ENCODE data around the gene VPS37D. TPM values are rescaled to one million over a fixed set of nuclear protein-coding genes. Genes with fewer than 3 reads are reported as not detected.
"Not testable (repeated sequence)": the region's sequence is repeated elsewhere in the genome, so short reads cannot be mapped to it uniquely, and the experiment has no call there.

Gene VPS37D
- total RNA-seq, 1 donor: 5.8 TPM

- Histone ChIP-seq H2AFZ (ENCODE audit: low read length) (no peak within 1 kb of the TSS), H3K79me2 (ENCODE audit: insufficient read depth, low read length) (peaks cover 48% of the 10 kb centered on the region), H3K4me3 (ENCODE audit: insufficient read depth, low read length) (peak within 1 kb of the TSS; percentile 95), H3K9me3 (ENCODE audit: low read depth, low read length) (no peaks in the 10 kb centered on the region), H4K20me1 (ENCODE audit: insufficient read depth, low read length) (peaks cover 33% of the 10 kb centered on the region), H3K4me2 (ENCODE audit: insufficient read depth, low read length) (peak within 1 kb of the TSS; percentile 82), H3K27ac (ENCODE audit: low read depth, low read length) (peak within 1 kb of the TSS; percentile 95), H3K27me3 (ENCODE audit: insufficient read depth, low read length) (no peaks in the 10 kb centered on the region), H3K36me3 (ENCODE audit: insufficient read depth, low read length) (no peaks in the 10 kb centered on the region), H3K4me1 (ENCODE audit: insufficient read depth, low read length) (peaks cover 33% of the 10 kb centered on the region)
- no peak for TF ChIP-seq CTCF (IDR thresholded peaks at IDR 0.05; ENCODE audit: extremely low read depth, low read depth, low read length)
- DNase-seq (ENCODE audit: insufficient read length, low spot score, missing footprints): peak; percentile 99
These were observed 51.5 kb downstream of the VPS37D start, which contains the start of gene STX1A for GRCh38 chr7:73718905-73719805. TSS of gene STX1A (minus strand) at chr7:73719669. CDS start at chr7:73719631, 38 bp downstream.

GRCh38 chr7:73719806-73720169 is 52.2 kb downstream of the VPS37D start:
- Histone ChIP-seq H3K27ac (ENCODE audit: low read depth, low read length) (no peak overlapping the region), H3K4me3 (ENCODE audit: insufficient read depth, low read length) (peak overlapping the region; percentile 54), H3K4me2 (ENCODE audit: insufficient read depth, low read length) (peak overlapping the region; percentile 52), H4K20me1 (ENCODE audit: insufficient read depth, low read length) (peaks cover 30% of the 10 kb centered on the region), H3K36me3 (ENCODE audit: insufficient read depth, low read length) (no peaks in the 10 kb centered on the region), H2AFZ (ENCODE audit: low read length) (no peak overlapping the region), H3K4me1 (ENCODE audit: insufficient read depth, low read length) (peaks cover 33% of the 10 kb centered on the region), H3K79me2 (ENCODE audit: insufficient read depth, low read length) (peaks cover 42% of the 10 kb centered on the region), H3K27me3 (ENCODE audit: insufficient read depth, low read length) (no peaks in the 10 kb centered on the region), H3K9me3 (ENCODE audit: low read depth, low read length) (no peaks in the 10 kb centered on the region)
- DNase-seq (ENCODE audit: insufficient read length, low spot score, missing footprints): no peak
- TF ChIP-seq CTCF (IDR thresholded peaks at IDR 0.05; ENCODE audit: extremely low read depth, low read depth, low read length): no peak

GRCh38 chr7:73720443-73720842 is 52.8 kb downstream of the VPS37D start:
- not testable (repeated sequence) for H2AFZ ChIP-seq (ENCODE audit: low read length); H3K4me3 ChIP-seq (ENCODE audit: insufficient read depth, low read length); DNase-seq (ENCODE audit: insufficient read length, low spot score, missing footprints); H3K9me3 ChIP-seq (ENCODE audit: low read depth, low read length); H3K4me2 ChIP-seq (ENCODE audit: insufficient read depth, low read length); H3K27me3 ChIP-seq (ENCODE audit: insufficient read depth, low read length); H3K36me3 ChIP-seq (ENCODE audit: insufficient read depth, low read length); H3K27ac ChIP-seq (ENCODE audit: low read depth, low read length)
- H3K4me1 ChIP-seq (ENCODE audit: insufficient read depth, low read length): peaks cover 28% of the 10 kb centered on the region
- H4K20me1 ChIP-seq (ENCODE audit: insufficient read depth, low read length): peaks cover 28% of the 10 kb centered on the region
- peaks cover 37% of the 10 kb centered on the region for H3K79me2 ChIP-seq (ENCODE audit: insufficient read depth, low read length)

GRCh38 chr7:73721377-73721817 is 53.8 kb downstream of the VPS37D start:
- no peaks in the 10 kb centered on the region for H3K36me3 ChIP-seq (ENCODE audit: insufficient read depth, low read length)
- peak; percentile 50 for DNase-seq (ENCODE audit: insufficient read length, low spot score, missing footprints)
- H3K4me3 ChIP-seq (ENCODE audit: insufficient read depth, low read length): no peak overlapping the region
- peaks cover 20% of the 10 kb centered on the region for H3K4me1 ChIP-seq (ENCODE audit: insufficient read depth, low read length)
- no peak overlapping the region for H2AFZ ChIP-seq (ENCODE audit: low read length)
- no peaks in the 10 kb centered on the region for H3K9me3 ChIP-seq (ENCODE audit: low read depth, low read length)
- H3K79me2 ChIP-seq (ENCODE audit: insufficient read depth, low read length): peaks cover 29% of the 10 kb centered on the region
- peaks cover 21% of the 10 kb centered on the region for H4K20me1 ChIP-seq (ENCODE audit: insufficient read depth, low read length)
- no peak overlapping the region for H3K4me2 ChIP-seq (ENCODE audit: insufficient read depth, low read length)
- no peaks in the 10 kb centered on the region for H3K27me3 ChIP-seq (ENCODE audit: insufficient read depth, low read length)
- TF ChIP-seq CTCF (IDR thresholded peaks at IDR 0.05; ENCODE audit: extremely low read depth, low read depth, low read length): no peak
- H3K27ac ChIP-seq (ENCODE audit: low read depth, low read length): no peak overlapping the region

Small RNA genes within 50 kb of the gene (small RNA-seq; reads per million reads assigned to genes)
- not detected for gene MIR4284

Other genes with a start within 250 kb of the VPS37D start
- gene FZD9, start 234.1 kb upstream of the VPS37D start, total RNA-seq: 0.29 and 0.36 TPM in 2 replicates
- gene BAZ1B, start 145.5 kb upstream of the VPS37D start, total RNA-seq: 58.3 and 61.2 TPM in 2 replicates
- 26.8 and 32.9 TPM in 2 replicates for gene BCL7B, start 110.1 kb upstream of the VPS37D start, total RNA-seq
- gene TBL2, start 89.3 kb upstream of the VPS37D start, total RNA-seq: 56.1 and 66.6 TPM in 2 replicates
- gene MLXIPL, start 43.3 kb upstream of the VPS37D start, total RNA-seq: 0.29 and 0.72 TPM in 2 replicates
- gene DNAJC30, start 15.6 kb downstream of the VPS37D start, total RNA-seq: 2.9 TPM in 2 replicates
- 33.9 and 36.9 TPM in 2 replicates for gene BUD23, start 15.8 kb downstream of the VPS37D start, total RNA-seq
- 15.9 and 17.4 TPM in 2 replicates for gene STX1A, start 51.8 kb downstream of the VPS37D start, total RNA-seq
- gene ABHD11, start 71.0 kb downstream of the VPS37D start, total RNA-seq: 6.5 and 8.7 TPM in 2 replicates
- gene CLDN3, start 102.4 kb downstream of the VPS37D start, total RNA-seq: not detected in 2 replicates
- gene CLDN4, start 163.2 kb downstream of the VPS37D start, total RNA-seq: 0.36 and 0.59 TPM in 2 replicates
- gene METTL27, start 174.7 kb downstream of the VPS37D start, total RNA-seq: 8.7 and 8.8 TPM in 2 replicates
- gene TMEM270, start 193.3 kb downstream of the VPS37D start, total RNA-seq: not detected in 2 replicates

Measured in osteoblast (primary cell).